Ectodermal cell (in vitro differentiated cells): ENCODE results near the gene GPX7.

Experiments
- H3K27ac ChIP-seq: 2 replicates; pipeline ENCODE4 v1.7.0; 2013; ENCODE audit warnings: mild to moderate bottlenecking, low read depth, low read length; ENCODE audit not compliant: insufficient read depth, poor library complexity, severe bottlenecking
- H3K27me3 ChIP-seq: 2 replicates; pipeline ENCODE4 v1.7.0; 2013; ENCODE audit warnings: mild to moderate bottlenecking, low read length; ENCODE audit not compliant: insufficient read depth, control insufficient read depth, poor library complexity, severe bottlenecking
- H3K36me3 ChIP-seq: one replicate; pipeline ENCODE4 v1.7.0; 2013; ENCODE audit warnings: low read length; ENCODE audit not compliant: control insufficient read depth, insufficient read depth
- H3K4me1 ChIP-seq: one replicate; pipeline ENCODE4 v1.7.0; 2013; ENCODE audit warnings: low read length; ENCODE audit not compliant: control insufficient read depth, insufficient read depth
- H3K4me3 ChIP-seq: 2 replicates; pipeline ENCODE4 v1.7.0; 2013; ENCODE audit warnings: low read depth, low read length, control low read depth; ENCODE audit not compliant: insufficient read depth
- H3K9me3 ChIP-seq: 2 replicates; pipeline ENCODE4 v1.7.0; 2013; ENCODE audit warnings: mild to moderate bottlenecking, low read length, moderate library complexity; ENCODE audit not compliant: control insufficient read depth
- WGBS, 2 experiments: methylation state at CpG; one replicate each; pipeline ENCODE4 v1.1.7; 2013; ENCODE audit warnings: missing lambda C conversion rate in 2 of 2; 5-methylcytosine and 5-hydroxymethylcytosine counted together

Gene GPX7

GRCh38 chr1:52623812-52624211, 21.6 kb downstream of the GPX7 start:
- 89 to 90% methylated on average over 2 to 3 of the region's 3 CpGs for WGBS, 2 experiments
- Histone ChIP-seq H3K9me3 (no peaks in the 10 kb centered on the region), H3K27me3 (no peaks in the 10 kb centered on the region), H3K4me3 (no peak overlapping the region), H3K27ac (no peak overlapping the region), H3K4me1 (peaks cover under 1% of the 10 kb centered on the region), H3K36me3 (no peaks in the 10 kb centered on the region)

DNA sequence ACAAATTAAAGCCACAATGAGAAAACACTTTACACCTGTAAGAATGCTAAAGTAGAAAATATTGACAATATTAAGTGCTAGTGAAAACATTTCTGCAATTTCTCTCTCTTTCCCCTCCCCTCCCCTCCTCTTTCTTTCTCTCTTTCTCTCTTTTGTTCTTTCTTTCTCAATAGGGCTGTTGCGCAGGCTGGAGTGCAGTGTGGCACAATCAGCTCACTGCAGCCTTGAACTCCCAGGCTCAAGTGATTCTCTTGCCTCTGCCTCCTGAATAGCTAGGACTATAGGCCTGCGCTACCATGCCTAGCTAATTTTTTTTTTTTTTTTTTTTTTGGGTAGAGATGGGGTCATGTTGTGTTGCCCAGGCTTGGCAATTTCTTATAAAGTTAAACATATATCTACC, 24.9 kb downstream of the GPX7 start:
- Histone ChIP-seq H3K27ac (no peak overlapping the region), H3K27me3 (peaks cover 7% of the 10 kb centered on the region), H3K4me3 (no peak overlapping the region), H3K9me3 (no peaks in the 10 kb centered on the region), H3K4me1 (peaks cover 9% of the 10 kb centered on the region), H3K36me3 (no peaks in the 10 kb centered on the region)
- 88 to 93% methylated on average over 2 of the region's 2 CpGs for WGBS, 2 experiments

GRCh38 chr1:52628614-52629324, 26.6 kb downstream of the GPX7 start:
- H3K9me3 ChIP-seq = no peaks in the 10 kb centered on the region
- no peak overlapping the region for H3K4me3 ChIP-seq
- H3K27me3 ChIP-seq = peaks cover 25% of the 10 kb centered on the region
- H3K4me1 ChIP-seq = peaks cover 9% of the 10 kb centered on the region
- H3K27ac ChIP-seq = peak overlapping the region; percentile 1
- no peaks in the 10 kb centered on the region for H3K36me3 ChIP-seq
- 69 to 78% methylated on average over 5 to 7 of the region's 8 CpGs for whole genome bisulfite sequencing, 2 experiments

DNA sequence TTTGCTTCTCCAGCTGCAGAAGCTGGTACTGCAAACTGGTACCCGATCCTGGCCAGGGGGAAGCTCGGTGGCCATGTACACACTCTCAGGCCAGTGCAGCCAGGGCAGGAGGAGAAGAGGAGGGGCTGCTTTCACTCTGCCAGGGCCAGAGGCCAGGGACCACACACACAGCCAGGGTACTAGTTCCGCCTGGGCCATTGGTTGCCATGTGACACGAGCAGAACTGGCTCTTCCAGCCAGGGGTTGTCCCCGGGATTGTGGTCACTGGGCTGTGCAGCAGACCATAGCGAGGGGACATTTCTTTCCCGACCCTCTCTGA, 27.1 kb downstream of the GPX7 start:
- H3K36me3 ChIP-seq = no peaks in the 10 kb centered on the region
- H3K27me3 ChIP-seq = peaks cover 30% of the 10 kb centered on the region
- WGBS, 2 experiments = 50% methylated on average over 7 of the region's 7 CpGs
- peak overlapping the region; percentile 1 for H3K27ac ChIP-seq
- no peak overlapping the region for H3K4me3 ChIP-seq
- no peaks in the 10 kb centered on the region for H3K9me3 ChIP-seq
- H3K4me1 ChIP-seq = peaks cover 9% of the 10 kb centered on the region

DNA sequence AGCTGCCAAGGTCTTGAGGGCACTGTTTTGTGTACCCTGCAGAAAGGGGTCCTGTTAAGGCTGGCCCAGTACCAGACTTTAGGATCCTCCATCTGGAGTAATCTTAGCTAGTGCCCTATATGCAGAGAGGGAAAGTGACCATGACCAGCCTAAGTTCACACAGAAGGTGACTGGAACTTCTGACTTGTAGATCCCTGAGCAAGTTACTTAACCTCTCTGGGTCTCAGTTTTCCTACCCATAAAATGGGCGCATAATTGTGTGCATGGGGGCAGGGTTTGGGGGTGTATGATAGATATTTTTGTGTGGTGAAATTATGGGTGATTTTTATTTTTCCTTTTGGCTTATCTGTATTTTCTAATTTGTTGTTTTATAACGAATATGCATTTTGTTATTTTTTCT, 27.5 kb downstream of the GPX7 start:
- H3K27ac ChIP-seq = no peak overlapping the region
- H3K4me3 ChIP-seq = no peak overlapping the region
- peaks cover 9% of the 10 kb centered on the region for H3K4me1 ChIP-seq
- H3K9me3 ChIP-seq = no peaks in the 10 kb centered on the region
- H3K36me3 ChIP-seq = no peaks in the 10 kb centered on the region
- H3K27me3 ChIP-seq = peaks cover 34% of the 10 kb centered on the region
- 94 to 100% methylated on average over 1 of the region's 2 CpGs for WGBS, 2 experiments

DNA sequence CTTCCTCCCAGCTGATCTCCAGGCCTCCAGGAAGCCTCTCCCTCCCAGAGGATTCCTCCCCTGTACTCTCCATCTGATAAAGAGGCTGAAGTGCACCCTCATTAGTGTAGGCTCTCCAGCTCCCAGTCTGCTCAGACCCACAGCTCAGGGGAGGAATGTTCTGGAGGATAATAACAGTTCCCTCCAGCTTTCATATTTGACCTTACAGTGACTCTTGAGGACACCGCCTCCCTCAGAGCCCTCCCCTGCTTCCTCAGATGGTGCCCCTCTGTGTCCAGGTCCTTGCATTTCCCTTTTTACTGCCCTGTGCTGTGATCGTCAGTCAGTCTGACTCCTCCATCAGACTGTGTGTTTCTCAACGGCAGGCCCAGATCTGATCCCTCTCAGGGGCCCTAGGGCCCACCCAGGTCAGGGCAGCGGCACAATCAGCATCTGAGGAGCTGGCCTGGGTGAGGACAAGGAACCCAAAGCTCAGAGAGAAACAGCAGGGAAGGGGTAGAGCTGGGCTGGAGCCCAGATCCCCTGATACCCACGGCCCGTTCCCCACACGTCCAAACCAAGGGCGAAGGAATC, 29.7 kb downstream of the GPX7 start:
- H3K27ac ChIP-seq = no peak overlapping the region
- H3K9me3 ChIP-seq = no peaks in the 10 kb centered on the region

GRCh38 chr1:52632732-52633290, 30.6 kb downstream of the GPX7 start, which contains the start of gene SHISAL2A:
Gene SHISAL2A, plus strand, starts transcription at chr1:52633168. Its CDS starts 326 bp downstream, at chr1:52633494.
- no peaks in the 10 kb centered on the region for H3K36me3 ChIP-seq
- no peaks in the 10 kb centered on the region for H3K9me3 ChIP-seq
- 6 to 8% methylated on average over 53 of the region's 53 CpGs for WGBS, 2 experiments
- no peak within 1 kb of the TSS for H3K27ac ChIP-seq
- peaks cover 15% of the 10 kb centered on the region for H3K4me1 ChIP-seq
- peak within 1 kb of the TSS; percentile 34 for H3K4me3 ChIP-seq
- H3K27me3 ChIP-seq = peaks cover 42% of the 10 kb centered on the region

More for the DNA sequence above, 29.7 kb downstream of the GPX7 start:
- 87 to 92% methylated on average over 8 of the region's 8 CpGs for WGBS, 2 experiments
- Histone ChIP-seq H3K4me3 (no peak overlapping the region), H3K36me3 (no peaks in the 10 kb centered on the region), H3K4me1 (peaks cover 14% of the 10 kb centered on the region), H3K27me3 (peaks cover 42% of the 10 kb centered on the region)

GRCh38 chr1:52633291-52633754, 31.2 kb downstream of the GPX7 start:
- Histone ChIP-seq H3K4me3 (peak overlapping the region; percentile 34), H3K36me3 (no peaks in the 10 kb centered on the region), H3K4me1 (peaks cover 20% of the 10 kb centered on the region), H3K27ac (no peak overlapping the region), H3K27me3 (peaks cover 42% of the 10 kb centered on the region), H3K9me3 (no peaks in the 10 kb centered on the region)
- 5% methylated on average over 52 of the region's 52 CpGs for WGBS, 2 experiments

GRCh38 chr1:52634111-52634510, 31.9 kb downstream of the GPX7 start:
- peaks cover 16% of the 10 kb centered on the region for H3K4me1 ChIP-seq
- H3K27ac ChIP-seq = no peak overlapping the region
- H3K4me3 ChIP-seq = no peak overlapping the region
- no peaks in the 10 kb centered on the region for H3K36me3 ChIP-seq
- no peaks in the 10 kb centered on the region for H3K9me3 ChIP-seq
- 90 to 93% methylated on average over 4 of the region's 4 CpGs for WGBS, 2 experiments
- H3K27me3 ChIP-seq = peaks cover 42% of the 10 kb centered on the region

DNA sequence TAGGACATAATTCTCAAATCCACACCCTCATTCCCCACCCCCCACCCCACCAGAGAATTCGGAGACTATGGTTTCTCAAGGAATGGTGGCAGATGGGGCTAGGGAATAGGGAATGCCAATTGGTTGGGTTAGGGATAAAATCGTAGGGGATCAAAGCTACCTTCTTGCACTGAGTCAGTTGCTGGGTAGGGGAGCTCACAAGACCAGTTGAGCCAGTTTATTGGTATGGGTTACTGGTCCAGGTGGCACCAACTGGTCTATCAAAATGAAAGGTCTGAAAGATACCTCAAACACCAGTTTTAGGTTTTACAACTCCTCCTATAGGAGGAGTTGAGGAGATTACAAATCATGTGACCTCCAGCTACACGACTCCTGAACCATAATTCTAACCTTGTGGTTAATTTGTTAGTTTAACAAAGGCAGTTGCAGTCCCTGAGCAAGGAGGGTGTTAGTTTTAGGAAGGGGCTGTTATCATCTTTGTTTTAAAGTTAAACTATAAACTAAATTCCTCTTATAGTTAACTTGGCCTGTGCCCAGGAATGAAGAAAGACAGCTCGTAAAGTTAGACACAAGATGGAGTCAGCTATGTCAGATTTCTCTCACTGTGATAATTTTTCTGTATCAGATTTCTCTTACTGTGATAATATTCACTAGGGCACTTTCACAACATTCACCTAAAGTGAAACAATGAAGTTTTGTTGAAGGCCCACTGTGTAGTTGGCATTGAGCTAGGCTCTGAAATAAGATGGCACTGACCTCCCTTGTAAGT, 33.3 kb downstream of the GPX7 start:
- H3K27me3 ChIP-seq = peaks cover 42% of the 10 kb centered on the region
- H3K4me1 ChIP-seq = peaks cover 15% of the 10 kb centered on the region
- H3K9me3 ChIP-seq = no peaks in the 10 kb centered on the region
- no peak overlapping the region for H3K4me3 ChIP-seq
- WGBS, 2 experiments = 81 to 85% methylated on average over 1 to 4 of the region's 4 CpGs
- no peak overlapping the region for H3K27ac ChIP-seq
- no peaks in the 10 kb centered on the region for H3K36me3 ChIP-seq
